ENCODE measurements around the gene ALAS1.

ALAS1 gene

DNA sequence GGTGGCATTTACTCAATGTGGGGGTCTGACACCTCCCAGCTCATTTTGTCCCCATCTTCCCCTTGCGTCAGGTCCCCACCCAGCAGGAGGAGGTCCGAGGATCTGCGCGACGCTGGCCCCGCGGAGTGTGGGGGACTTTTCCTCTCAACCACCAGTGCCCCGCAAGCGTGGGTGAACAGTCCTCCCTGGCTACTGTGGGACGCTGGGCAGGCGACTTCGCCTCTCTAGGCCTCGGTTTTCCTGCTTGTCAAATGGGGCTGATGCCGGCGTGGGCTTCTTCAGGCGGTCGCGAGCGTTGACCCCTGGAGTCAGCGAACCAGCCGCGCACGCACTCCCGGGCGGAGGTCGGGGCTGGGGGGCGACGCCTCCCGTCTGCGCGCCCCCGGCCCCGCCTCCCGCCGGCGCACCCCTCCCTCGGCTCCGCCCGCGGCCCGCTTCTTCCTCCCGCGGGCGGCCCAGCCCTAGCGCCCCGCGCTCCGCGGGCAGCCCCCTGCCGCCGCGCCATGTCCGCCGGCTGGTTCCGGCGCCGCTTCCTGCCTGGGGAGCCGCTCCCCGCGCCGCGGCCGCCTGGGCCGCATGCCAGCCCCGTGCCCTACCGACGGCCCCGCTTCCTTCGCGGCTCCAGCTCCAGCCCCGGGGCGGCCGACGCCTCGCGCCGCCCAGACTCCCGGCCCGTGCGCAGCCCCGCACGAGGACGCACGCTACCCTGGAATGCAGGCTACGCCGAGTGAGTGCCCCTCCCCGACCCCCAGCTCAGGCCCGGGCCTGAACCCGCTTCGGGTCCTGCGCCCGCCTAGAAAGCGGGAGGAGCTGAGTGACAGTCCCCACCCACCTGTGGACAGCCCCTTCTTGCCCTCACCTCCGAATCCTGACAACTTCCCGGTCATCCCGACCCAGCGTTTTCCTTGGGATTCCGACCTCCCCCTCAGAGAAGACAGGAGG, 47.6 kb downstream of the ALAS1 start, which contains the start of gene PPM1M:
PPM1M (plus strand) TSS at position 438 of the 942 bp plus-strand sequence; CDS start at position 504, 66 bp downstream.
- Histone ChIP-seq H3K4me1 (ENCODE audit: low read depth, poor library complexity, severe bottlenecking) (peaks cover 18% of the 10 kb centered on the region), H3K27me3 (ENCODE audit: insufficient read depth, low read depth) (no peaks in the 10 kb centered on the region), H3K9ac (peak within 1 kb of the TSS; percentile 61; the same call in 1 of the 2 replicates), H3K36me3 (ENCODE audit: insufficient read depth) (no peaks in the 10 kb centered on the region), H2AFZ (ENCODE audit: low read depth) (peak within 1 kb of the TSS; percentile 61), H4K20me1 (ENCODE audit: insufficient read depth) (no peaks in the 10 kb centered on the region), H3K79me2 (ENCODE audit: insufficient read depth, low read depth) (no peaks in the 10 kb centered on the region), H3K27ac (no peak within 1 kb of the TSS), H3K4me3 (IDR thresholded peaks at IDR 0.05; ENCODE audit: insufficient read depth, low read depth, low read length) (no peak within 1 kb of the TSS), H3K4me2 (peak within 1 kb of the TSS; percentile 63)
- no peak for TF ChIP-seq CTCF (conservative IDR thresholded peaks at IDR 0.05; ENCODE audit: low read depth, low read length)

DNA sequence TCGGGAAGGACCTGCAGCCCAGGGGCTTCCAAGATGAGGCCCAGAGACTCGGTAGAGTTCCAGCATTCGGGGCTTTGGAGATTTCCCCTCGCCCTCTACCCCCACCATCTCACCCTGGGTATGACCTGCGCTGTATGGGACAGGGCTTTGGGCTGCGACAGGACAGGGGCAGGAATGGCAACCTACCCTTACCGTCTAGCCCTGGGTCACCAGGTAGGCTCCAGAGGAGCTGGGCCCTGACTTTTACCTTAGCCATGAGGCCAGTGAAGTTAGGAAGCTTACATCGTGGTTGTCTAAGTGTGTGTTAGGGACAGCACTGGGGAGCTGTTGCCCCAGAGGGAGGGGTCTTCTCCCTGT, 48.3 kb downstream of the ALAS1 start:
- H4K20me1 ChIP-seq (ENCODE audit: insufficient read depth): no peaks in the 10 kb centered on the region
- H3K27me3 ChIP-seq (ENCODE audit: insufficient read depth, low read depth): no peaks in the 10 kb centered on the region
- H2AFZ ChIP-seq (ENCODE audit: low read depth): peak overlapping the region; percentile 61; the same call in 1 of the 2 replicates
- peaks cover 12% of the 10 kb centered on the region for H3K4me1 ChIP-seq (ENCODE audit: low read depth, poor library complexity, severe bottlenecking)
- H3K9ac ChIP-seq: peak overlapping the region; percentile 61; the same call in 1 of the 2 replicates
- H3K79me2 ChIP-seq (ENCODE audit: insufficient read depth, low read depth): no peaks in the 10 kb centered on the region
- H3K36me3 ChIP-seq (ENCODE audit: insufficient read depth): no peaks in the 10 kb centered on the region
- H3K4me3 ChIP-seq (IDR thresholded peaks at IDR 0.05; ENCODE audit: insufficient read depth, low read depth, low read length): no peak overlapping the region
- no peak for TF ChIP-seq CTCF (conservative IDR thresholded peaks at IDR 0.05; ENCODE audit: low read depth, low read length)
- peak overlapping the region; percentile 63 for H3K4me2 ChIP-seq
- H3K27ac ChIP-seq: no peak overlapping the region

- TF ChIP-seq CTCF (conservative IDR thresholded peaks at IDR 0.05; ENCODE audit: low read depth, low read length): no peak
- Histone ChIP-seq H2AFZ (ENCODE audit: low read depth) (no peak overlapping the region), H3K36me3 (ENCODE audit: insufficient read depth) (no peaks in the 10 kb centered on the region), H3K4me1 (ENCODE audit: low read depth, poor library complexity, severe bottlenecking) (peaks cover 6% of the 10 kb centered on the region), H3K79me2 (ENCODE audit: insufficient read depth, low read depth) (no peaks in the 10 kb centered on the region), H3K27me3 (ENCODE audit: insufficient read depth, low read depth) (no peaks in the 10 kb centered on the region), H3K4me3 (IDR thresholded peaks at IDR 0.05; ENCODE audit: insufficient read depth, low read depth, low read length) (no peak overlapping the region), H3K4me2 (peak overlapping the region; percentile 63; the same call in 1 of the 2 replicates), H3K9ac (no peak overlapping the region), H3K27ac (no peak overlapping the region), H4K20me1 (ENCODE audit: insufficient read depth) (no peaks in the 10 kb centered on the region)
These were observed 48.9 kb downstream of the ALAS1 start for GRCh38 chr3:52246728-52247408.

DNA sequence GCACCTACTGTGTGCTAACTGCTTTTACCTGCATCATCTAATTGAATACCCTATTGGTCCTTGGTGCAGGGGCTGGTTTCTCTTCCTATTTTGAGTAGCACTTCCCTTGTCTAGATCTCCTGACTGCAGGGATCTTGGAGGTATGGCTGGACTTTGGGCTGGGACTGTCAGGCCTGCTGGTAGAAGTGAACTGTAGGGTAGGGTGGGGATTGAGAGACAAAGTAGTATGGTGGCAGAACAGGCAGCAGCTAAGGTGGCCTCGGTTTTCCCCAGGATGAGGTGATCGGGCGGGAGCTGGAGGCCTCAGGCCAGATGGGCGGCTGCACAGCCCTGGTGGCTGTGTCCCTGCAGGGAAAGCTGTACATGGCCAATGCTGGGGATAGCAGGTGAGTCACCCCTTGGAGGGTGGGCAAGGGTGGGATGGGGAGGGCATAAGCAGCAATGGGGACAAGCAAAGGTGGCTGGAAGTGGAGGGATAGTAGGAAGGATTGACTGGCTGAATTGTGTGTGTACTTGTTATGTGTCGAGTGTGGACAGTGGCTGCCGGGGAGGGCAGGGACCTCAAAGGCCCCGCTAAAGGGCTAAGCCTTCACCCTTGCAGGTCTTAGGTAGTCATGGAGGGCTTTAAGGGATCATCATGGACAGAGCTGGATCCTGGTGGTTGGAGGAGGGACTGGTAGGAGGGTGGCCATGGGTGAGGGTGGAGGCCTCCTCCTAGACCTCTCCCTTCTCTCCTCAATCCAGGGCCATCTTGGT, 49.6 kb downstream of the ALAS1 start:
- Histone ChIP-seq H3K4me3 (IDR thresholded peaks at IDR 0.05; ENCODE audit: insufficient read depth, low read depth, low read length) (no peak overlapping the region), H3K36me3 (ENCODE audit: insufficient read depth) (no peaks in the 10 kb centered on the region), H3K27me3 (ENCODE audit: insufficient read depth, low read depth) (no peaks in the 10 kb centered on the region), H3K9ac (no peak overlapping the region), H3K4me1 (ENCODE audit: low read depth, poor library complexity, severe bottlenecking) (peaks cover 7% of the 10 kb centered on the region), H2AFZ (ENCODE audit: low read depth) (no peak overlapping the region), H3K79me2 (ENCODE audit: insufficient read depth, low read depth) (no peaks in the 10 kb centered on the region), H4K20me1 (ENCODE audit: insufficient read depth) (no peaks in the 10 kb centered on the region), H3K27ac (no peak overlapping the region), H3K4me2 (no peak overlapping the region)
- TF ChIP-seq CTCF (conservative IDR thresholded peaks at IDR 0.05; ENCODE audit: low read depth, low read length): no peak

All from KMS-11 (cell line).